WTC11 (cell line): Measurements from ENCODE around the gene ZNF382. TPM values are rescaled to one million over a fixed set of nuclear protein-coding genes. Genes with fewer than 3 reads are reported as not detected.

Source experiments
- ATAC-seq: fragments of 200-7000 bp; cut with Tn5 transposase; 2 replicates; pipeline ENCODE4 v1.10.0; 2021; ENCODE audit warnings: mild to moderate bottlenecking, moderate library complexity
- CTCF ChIA-PET: fragments of 300-600 bp; sonication (Branson Sonifier 250); formaldehyde crosslinking; loops from one replicate; lab custom pipeline; 2021; ENCODE audit warnings: antibody characterized with exemption; lab: Charles Lee
- POLR2A ChIA-PET: fragments of 350-600 bp; sonication (Branson Sonifier 250); formaldehyde crosslinking; loops from one replicate; lab custom pipeline; 2021; ENCODE audit warnings: antibody characterized with exemption; lab: Charles Lee
- DNase-seq: peaks from one replicate; pipeline ENCODE4 v3.0.0; 2021; ENCODE audit warnings: low spot score
- H3K27ac Mint-ChIP-seq: 2 replicates; pipeline ENCODE4 v1.8.0; 2021; ENCODE audit warnings: mixed read lengths
- H3K27me3 Mint-ChIP-seq: 2 replicates; pipeline ENCODE4 v1.8.0; 2021; ENCODE audit warnings: low read depth, mild to moderate bottlenecking, moderate library complexity, mixed read lengths
- H3K36me3 Mint-ChIP-seq: 2 replicates; pipeline ENCODE4 v1.8.0; 2021; ENCODE audit warnings: mixed read lengths
- H3K4me1 Mint-ChIP-seq: 2 replicates; pipeline ENCODE4 v1.8.0; 2022; ENCODE audit warnings: mixed read lengths
- H3K4me3 Mint-ChIP-seq: 2 replicates; pipeline ENCODE4 v1.8.0; 2021; ENCODE audit warnings: mild to moderate bottlenecking, moderate library complexity, mixed read lengths
- H3K9me3 Mint-ChIP-seq: 2 replicates; pipeline ENCODE4 v1.8.0; 2021; ENCODE audit warnings: mixed read lengths
- CREM ChIP-seq: sonication (generic); formaldehyde crosslinking; IDR thresholded peaks from 2 replicates; pipeline ENCODE4 v1.8.1; 2022; ENCODE audit warnings: mild to moderate bottlenecking, missing genetic modification reagents, moderate library complexity
- ELF4 ChIP-seq: sonication (generic); formaldehyde crosslinking; IDR thresholded peaks from 2 replicates; pipeline ENCODE4 v1.8.1; 2022; ENCODE audit warnings: low read depth, mild to moderate bottlenecking, moderate library complexity, missing genetic modification reagents
- HMGA2 ChIP-seq: fragments of 250-450 bp; sonication (Bioruptor Pico); IDR thresholded peaks from 2 replicates; pipeline ENCODE4 v1.4.0; 2021; ENCODE audit warnings: mild to moderate bottlenecking, moderate library complexity
- NFE2L1 ChIP-seq: sonication (generic); formaldehyde crosslinking; IDR thresholded peaks from 2 replicates; pipeline ENCODE4 v1.8.1; 2023; ENCODE audit warnings: missing genetic modification reagents
- NFYB ChIP-seq: sonication (generic); formaldehyde crosslinking; conservative IDR thresholded peaks from 2 replicates; pipeline ENCODE4 v1.8.0; 2022; ENCODE audit warnings: low read depth, missing genetic modification reagents
- PRRX2 ChIP-seq: fragments of 250-450 bp; sonication (Bioruptor Pico); IDR thresholded peaks from 2 replicates; pipeline ENCODE4 v1.8.0; 2021; ENCODE audit warnings: mild to moderate bottlenecking
- RORB ChIP-seq: fragments of 250-450 bp; sonication (Bioruptor Pico); IDR thresholded peaks from 2 replicates; pipeline ENCODE4 v1.9.0; 2021; ENCODE audit warnings: mild to moderate bottlenecking
- SMAD3 ChIP-seq: sonication (generic); formaldehyde crosslinking; IDR thresholded peaks from 2 replicates; pipeline ENCODE4 v1.8.0; 2022; ENCODE audit warnings: missing genetic modification reagents, mild to moderate bottlenecking, borderline replicate concordance
- ZNF121 ChIP-seq: sonication (generic); formaldehyde crosslinking; IDR thresholded peaks from 2 replicates; pipeline ENCODE4 v1.8.0; 2023; ENCODE audit warnings: missing genetic modification reagents
- total RNA-seq: library from RNA; stranded (reverse); gene quantifications from 3 replicates; pipeline ENCODE4 v1.2.3, GENCODE V29; 2021
- TF ChIP-seq, protein P1 (sequence below): fragments of 250-450 bp; sonication (Bioruptor Pico); IDR thresholded peaks from 2 replicates; pipeline ENCODE4 v1.9.0; 2021; ENCODE audit warnings: mild to moderate bottlenecking, borderline replicate concordance
- TF ChIP-seq, protein P2 (sequence below): sonication (generic); formaldehyde crosslinking; IDR thresholded peaks from 2 replicates; pipeline ENCODE4 v1.8.1; 2023; ENCODE audit warnings: mild to moderate bottlenecking, missing genetic modification reagents, borderline replicate concordance
- TF ChIP-seq, protein P3 (sequence below): sonication (generic); formaldehyde crosslinking; IDR thresholded peaks from 2 replicates; pipeline ENCODE4 v1.8.1; 2023; ENCODE audit warnings: mild to moderate bottlenecking, missing genetic modification reagents
- TF ChIP-seq, protein P4 (sequence below): sonication (generic); formaldehyde crosslinking; IDR thresholded peaks from 2 replicates; pipeline ENCODE4 v1.8.1; 2022; ENCODE audit warnings: missing genetic modification reagents, borderline replicate concordance
- TF ChIP-seq, protein P5 (sequence below): sonication (generic); formaldehyde crosslinking; IDR thresholded peaks from 2 replicates; pipeline ENCODE4 v1.8.1; 2023; ENCODE audit warnings: mild to moderate bottlenecking, missing genetic modification reagents, moderate library complexity
- TF ChIP-seq, protein P6 (sequence below): sonication (generic); formaldehyde crosslinking; IDR thresholded peaks from 2 replicates; pipeline ENCODE4 v1.8.0; 2022; ENCODE audit warnings: mild to moderate bottlenecking, missing genetic modification reagents
- TF ChIP-seq, protein P7 (sequence below): sonication (generic); formaldehyde crosslinking; IDR thresholded peaks from 2 replicates; pipeline ENCODE4 v1.8.0; 2022; ENCODE audit warnings: mild to moderate bottlenecking, missing genetic modification reagents

The ZNF382 gene
- total RNA-seq, 1 experiment from 2014 or later, result 8.2 TPM

DNA sequence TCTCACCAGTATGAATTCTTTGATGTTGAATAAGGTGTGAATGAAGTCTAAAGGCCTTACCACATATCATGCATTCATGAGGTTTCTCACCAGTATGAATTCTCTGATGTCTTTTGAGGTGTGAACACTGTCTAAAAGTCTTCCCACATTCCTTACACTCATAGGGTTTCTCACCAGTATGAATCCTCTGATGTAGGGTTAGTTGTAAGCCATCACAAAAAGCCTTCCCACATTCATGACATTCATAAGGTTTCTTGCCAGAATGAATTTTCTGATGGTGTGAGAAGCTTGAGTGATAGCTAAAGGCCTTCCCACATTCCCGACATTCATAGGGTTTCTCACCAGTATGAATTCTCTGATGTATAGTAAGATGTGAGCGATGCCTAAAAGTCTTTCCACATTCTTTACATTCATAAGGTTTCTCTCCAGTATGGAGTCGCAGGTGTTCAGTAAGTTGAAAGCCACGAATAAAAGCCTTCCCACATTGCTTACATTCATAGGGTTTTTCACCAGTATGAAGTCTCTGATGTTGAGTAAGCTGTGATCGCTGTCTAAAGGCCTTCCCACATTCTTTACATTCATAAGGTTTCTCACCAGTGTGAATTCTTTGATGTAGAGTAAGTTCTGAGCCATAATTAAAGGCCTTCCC is 33.9 kb downstream of the ZNF382 start (continued):
- TF ChIP-seq, protein P1, sequence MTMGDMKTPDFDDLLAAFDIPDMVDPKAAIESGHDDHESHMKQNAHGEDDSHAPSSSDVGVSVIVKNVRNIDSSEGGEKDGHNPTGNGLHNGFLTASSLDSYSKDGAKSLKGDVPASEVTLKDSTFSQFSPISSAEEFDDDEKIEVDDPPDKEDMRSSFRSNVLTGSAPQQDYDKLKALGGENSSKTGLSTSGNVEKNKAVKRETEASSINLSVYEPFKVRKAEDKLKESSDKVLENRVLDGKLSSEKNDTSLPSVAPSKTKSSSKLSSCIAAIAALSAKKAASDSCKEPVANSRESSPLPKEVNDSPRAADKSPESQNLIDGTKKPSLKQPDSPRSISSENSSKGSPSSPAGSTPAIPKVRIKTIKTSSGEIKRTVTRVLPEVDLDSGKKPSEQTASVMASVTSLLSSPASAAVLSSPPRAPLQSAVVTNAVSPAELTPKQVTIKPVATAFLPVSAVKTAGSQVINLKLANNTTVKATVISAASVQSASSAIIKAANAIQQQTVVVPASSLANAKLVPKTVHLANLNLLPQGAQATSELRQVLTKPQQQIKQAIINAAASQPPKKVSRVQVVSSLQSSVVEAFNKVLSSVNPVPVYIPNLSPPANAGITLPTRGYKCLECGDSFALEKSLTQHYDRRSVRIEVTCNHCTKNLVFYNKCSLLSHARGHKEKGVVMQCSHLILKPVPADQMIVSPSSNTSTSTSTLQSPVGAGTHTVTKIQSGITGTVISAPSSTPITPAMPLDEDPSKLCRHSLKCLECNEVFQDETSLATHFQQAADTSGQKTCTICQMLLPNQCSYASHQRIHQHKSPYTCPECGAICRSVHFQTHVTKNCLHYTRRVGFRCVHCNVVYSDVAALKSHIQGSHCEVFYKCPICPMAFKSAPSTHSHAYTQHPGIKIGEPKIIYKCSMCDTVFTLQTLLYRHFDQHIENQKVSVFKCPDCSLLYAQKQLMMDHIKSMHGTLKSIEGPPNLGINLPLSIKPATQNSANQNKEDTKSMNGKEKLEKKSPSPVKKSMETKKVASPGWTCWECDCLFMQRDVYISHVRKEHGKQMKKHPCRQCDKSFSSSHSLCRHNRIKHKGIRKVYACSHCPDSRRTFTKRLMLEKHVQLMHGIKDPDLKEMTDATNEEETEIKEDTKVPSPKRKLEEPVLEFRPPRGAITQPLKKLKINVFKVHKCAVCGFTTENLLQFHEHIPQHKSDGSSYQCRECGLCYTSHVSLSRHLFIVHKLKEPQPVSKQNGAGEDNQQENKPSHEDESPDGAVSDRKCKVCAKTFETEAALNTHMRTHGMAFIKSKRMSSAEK (CRISPR knock-in tag), result no peak
- TF ChIP-seq, protein P2, sequence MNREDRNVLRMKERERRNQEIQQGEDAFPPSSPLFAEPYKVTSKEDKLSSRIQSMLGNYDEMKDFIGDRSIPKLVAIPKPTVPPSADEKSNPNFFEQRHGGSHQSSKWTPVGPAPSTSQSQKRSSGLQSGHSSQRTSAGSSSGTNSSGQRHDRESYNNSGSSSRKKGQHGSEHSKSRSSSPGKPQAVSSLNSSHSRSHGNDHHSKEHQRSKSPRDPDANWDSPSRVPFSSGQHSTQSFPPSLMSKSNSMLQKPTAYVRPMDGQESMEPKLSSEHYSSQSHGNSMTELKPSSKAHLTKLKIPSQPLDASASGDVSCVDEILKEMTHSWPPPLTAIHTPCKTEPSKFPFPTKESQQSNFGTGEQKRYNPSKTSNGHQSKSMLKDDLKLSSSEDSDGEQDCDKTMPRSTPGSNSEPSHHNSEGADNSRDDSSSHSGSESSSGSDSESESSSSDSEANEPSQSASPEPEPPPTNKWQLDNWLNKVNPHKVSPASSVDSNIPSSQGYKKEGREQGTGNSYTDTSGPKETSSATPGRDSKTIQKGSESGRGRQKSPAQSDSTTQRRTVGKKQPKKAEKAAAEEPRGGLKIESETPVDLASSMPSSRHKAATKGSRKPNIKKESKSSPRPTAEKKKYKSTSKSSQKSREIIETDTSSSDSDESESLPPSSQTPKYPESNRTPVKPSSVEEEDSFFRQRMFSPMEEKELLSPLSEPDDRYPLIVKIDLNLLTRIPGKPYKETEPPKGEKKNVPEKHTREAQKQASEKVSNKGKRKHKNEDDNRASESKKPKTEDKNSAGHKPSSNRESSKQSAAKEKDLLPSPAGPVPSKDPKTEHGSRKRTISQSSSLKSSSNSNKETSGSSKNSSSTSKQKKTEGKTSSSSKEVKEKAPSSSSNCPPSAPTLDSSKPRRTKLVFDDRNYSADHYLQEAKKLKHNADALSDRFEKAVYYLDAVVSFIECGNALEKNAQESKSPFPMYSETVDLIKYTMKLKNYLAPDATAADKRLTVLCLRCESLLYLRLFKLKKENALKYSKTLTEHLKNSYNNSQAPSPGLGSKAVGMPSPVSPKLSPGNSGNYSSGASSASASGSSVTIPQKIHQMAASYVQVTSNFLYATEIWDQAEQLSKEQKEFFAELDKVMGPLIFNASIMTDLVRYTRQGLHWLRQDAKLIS (CRISPR knock-in tag), result no peak
- TF ChIP-seq SMAD3 (CRISPR knock-in tag) (no peak), RORB (no peak), PRRX2 (CRISPR knock-in tag) (no peak), NFE2L1 (no peak), NFYB (CRISPR knock-in tag) (no peak)
- TF ChIP-seq, protein P3, sequence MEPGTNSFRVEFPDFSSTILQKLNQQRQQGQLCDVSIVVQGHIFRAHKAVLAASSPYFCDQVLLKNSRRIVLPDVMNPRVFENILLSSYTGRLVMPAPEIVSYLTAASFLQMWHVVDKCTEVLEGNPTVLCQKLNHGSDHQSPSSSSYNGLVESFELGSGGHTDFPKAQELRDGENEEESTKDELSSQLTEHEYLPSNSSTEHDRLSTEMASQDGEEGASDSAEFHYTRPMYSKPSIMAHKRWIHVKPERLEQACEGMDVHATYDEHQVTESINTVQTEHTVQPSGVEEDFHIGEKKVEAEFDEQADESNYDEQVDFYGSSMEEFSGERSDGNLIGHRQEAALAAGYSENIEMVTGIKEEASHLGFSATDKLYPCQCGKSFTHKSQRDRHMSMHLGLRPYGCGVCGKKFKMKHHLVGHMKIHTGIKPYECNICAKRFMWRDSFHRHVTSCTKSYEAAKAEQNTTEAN (CRISPR knock-in tag), result no peak
- TF ChIP-seq, protein P4, sequence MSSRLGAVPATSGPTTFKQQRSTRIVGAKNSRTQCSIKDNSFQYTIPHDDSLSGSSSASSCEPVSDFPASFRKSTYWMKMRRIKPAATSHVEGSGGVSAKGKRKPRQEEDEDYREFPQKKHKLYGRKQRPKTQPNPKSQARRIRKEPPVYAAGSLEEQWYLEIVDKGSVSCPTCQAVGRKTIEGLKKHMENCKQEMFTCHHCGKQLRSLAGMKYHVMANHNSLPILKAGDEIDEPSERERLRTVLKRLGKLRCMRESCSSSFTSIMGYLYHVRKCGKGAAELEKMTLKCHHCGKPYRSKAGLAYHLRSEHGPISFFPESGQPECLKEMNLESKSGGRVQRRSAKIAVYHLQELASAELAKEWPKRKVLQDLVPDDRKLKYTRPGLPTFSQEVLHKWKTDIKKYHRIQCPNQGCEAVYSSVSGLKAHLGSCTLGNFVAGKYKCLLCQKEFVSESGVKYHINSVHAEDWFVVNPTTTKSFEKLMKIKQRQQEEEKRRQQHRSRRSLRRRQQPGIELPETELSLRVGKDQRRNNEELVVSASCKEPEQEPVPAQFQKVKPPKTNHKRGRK (CRISPR knock-in tag), result no peak
- TF ChIP-seq, protein P5, sequence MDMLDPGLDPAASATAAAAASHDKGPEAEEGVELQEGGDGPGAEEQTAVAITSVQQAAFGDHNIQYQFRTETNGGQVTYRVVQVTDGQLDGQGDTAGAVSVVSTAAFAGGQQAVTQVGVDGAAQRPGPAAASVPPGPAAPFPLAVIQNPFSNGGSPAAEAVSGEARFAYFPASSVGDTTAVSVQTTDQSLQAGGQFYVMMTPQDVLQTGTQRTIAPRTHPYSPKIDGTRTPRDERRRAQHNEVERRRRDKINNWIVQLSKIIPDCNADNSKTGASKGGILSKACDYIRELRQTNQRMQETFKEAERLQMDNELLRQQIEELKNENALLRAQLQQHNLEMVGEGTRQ, result no peak
- TF ChIP-seq, protein P6, sequence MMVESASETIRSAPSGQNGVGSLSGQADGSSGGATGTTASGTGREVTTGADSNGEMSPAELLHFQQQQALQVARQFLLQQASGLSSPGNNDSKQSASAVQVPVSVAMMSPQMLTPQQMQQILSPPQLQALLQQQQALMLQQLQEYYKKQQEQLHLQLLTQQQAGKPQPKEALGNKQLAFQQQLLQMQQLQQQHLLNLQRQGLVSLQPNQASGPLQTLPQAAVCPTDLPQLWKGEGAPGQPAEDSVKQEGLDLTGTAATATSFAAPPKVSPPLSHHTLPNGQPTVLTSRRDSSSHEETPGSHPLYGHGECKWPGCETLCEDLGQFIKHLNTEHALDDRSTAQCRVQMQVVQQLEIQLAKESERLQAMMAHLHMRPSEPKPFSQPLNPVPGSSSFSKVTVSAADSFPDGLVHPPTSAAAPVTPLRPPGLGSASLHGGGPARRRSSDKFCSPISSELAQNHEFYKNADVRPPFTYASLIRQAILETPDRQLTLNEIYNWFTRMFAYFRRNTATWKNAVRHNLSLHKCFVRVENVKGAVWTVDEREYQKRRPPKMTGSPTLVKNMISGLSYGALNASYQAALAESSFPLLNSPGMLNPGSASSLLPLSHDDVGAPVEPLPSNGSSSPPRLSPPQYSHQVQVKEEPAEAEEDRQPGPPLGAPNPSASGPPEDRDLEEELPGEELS (CRISPR knock-in tag), result no peak

DNA sequence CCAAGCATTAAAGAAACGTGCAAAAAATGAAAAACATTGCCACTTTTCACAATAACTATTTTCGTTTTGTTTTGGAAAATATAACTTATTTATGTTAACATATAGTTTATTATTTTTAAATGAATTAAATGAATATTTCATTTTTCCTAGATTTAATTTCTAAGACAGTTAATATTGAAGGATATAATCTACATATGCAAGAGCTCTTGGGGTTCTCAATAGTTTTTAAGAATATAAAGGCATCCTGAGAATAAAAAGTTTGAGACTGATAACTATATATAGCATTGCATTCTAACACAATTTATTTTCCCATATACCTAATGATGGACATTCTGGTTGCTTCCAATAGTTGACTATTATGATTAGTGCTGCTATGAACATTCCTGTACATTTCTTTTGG is 41.6 kb downstream of the ZNF382 start:
- POLR2A ChIA-PET, result no interaction called here
- Mint-ChIP-seq H3K4me1 (no peaks in the 10 kb centered on the region), H3K36me3 (peaks cover 63% of the 10 kb centered on the region), H3K27me3 (no peaks in the 10 kb centered on the region), H3K27ac (no peak overlapping the region), H3K9me3 (peaks cover 54% of the 10 kb centered on the region), H3K4me3 (no peak overlapping the region)
- DNase-seq (no peak), ATAC-seq (no peak)
- CTCF ChIA-PET, result no interaction called here
- TF ChIP-seq RORB (no peak), HMGA2 (CRISPR knock-in tag) (no peak), ELF4 (CRISPR knock-in tag) (no peak), CREM (CRISPR knock-in tag) (no peak), ZNF121 (CRISPR knock-in tag) (no peak)
- TF ChIP-seq, protein P7, sequence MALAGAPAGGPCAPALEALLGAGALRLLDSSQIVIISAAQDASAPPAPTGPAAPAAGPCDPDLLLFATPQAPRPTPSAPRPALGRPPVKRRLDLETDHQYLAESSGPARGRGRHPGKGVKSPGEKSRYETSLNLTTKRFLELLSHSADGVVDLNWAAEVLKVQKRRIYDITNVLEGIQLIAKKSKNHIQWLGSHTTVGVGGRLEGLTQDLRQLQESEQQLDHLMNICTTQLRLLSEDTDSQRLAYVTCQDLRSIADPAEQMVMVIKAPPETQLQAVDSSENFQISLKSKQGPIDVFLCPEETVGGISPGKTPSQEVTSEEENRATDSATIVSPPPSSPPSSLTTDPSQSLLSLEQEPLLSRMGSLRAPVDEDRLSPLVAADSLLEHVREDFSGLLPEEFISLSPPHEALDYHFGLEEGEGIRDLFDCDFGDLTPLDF (CRISPR knock-in tag), result no peak
- TF ChIP-seq, protein P2 (CRISPR knock-in tag), result no peak
